Measurements from ENCODE around the gene CPPED1. TPM values are rescaled to one million over a fixed set of nuclear protein-coding genes. Genes with fewer than 3 reads are reported as not detected.
"Not testable (repeated sequence)": the region's sequence is repeated elsewhere in the genome, so short reads cannot be mapped to it uniquely, and the experiment has no call there.

The CPPED1 gene
- total RNA-seq, 4 donors from 2014 or later, result 13.3 to 32.6 (median 16.4) TPM

- no peak for TF ChIP-seq CTCF (IDR thresholded peaks at IDR 0.05)
- ATAC-seq (ENCODE audit: low FRiP score) (no peak), DNase-seq (ENCODE audit: low spot score) (no peak)
Measured at GRCh38 chr16:12833926-12834325, 30.2 kb upstream of the CPPED1 start.

- TF ChIP-seq CTCF (IDR thresholded peaks at IDR 0.05), result no peak
- ATAC-seq (ENCODE audit: low FRiP score) (no peak), DNase-seq (ENCODE audit: low spot score) (no peak)
Measured at GRCh38 chr16:12829096-12829888, 25.6 kb upstream of the CPPED1 start.

GRCh38 chr16:12828206-12828605 lies 24.5 kb upstream of the CPPED1 start:
- DNase-seq (ENCODE audit: low spot score), result no peak
- no peak for ATAC-seq (ENCODE audit: low FRiP score)
- TF ChIP-seq CTCF (IDR thresholded peaks at IDR 0.05), result no peak

- ATAC-seq (ENCODE audit: low FRiP score), result no peak
Measured at GRCh38 chr16:12826559-12826958, 22.9 kb upstream of the CPPED1 start.

GRCh38 chr16:12819126-12820117 lies 15.7 kb upstream of the CPPED1 start:
- ATAC-seq (ENCODE audit: low FRiP score), result no peak
- no peak for TF ChIP-seq CTCF (IDR thresholded peaks at IDR 0.05)
- DNase-seq (ENCODE audit: low spot score), result peak; percentile 49

More at GRCh38 chr16:12826559-12826958, 22.9 kb upstream of the CPPED1 start:
- DNase-seq (ENCODE audit: low spot score), result no peak
- no peak for TF ChIP-seq CTCF (IDR thresholded peaks at IDR 0.05)

GRCh38 chr16:12818326-12818725 lies 14.6 kb upstream of the CPPED1 start:
- no peak for DNase-seq (ENCODE audit: low spot score)

GRCh38 chr16:12816791-12817214 lies 13.1 kb upstream of the CPPED1 start:
- DNase-seq (ENCODE audit: low spot score); ATAC-seq (ENCODE audit: low FRiP score): not testable (repeated sequence)

More at GRCh38 chr16:12818326-12818725, 14.6 kb upstream of the CPPED1 start:
- no peak for ATAC-seq (ENCODE audit: low FRiP score)
- no peak for TF ChIP-seq CTCF (IDR thresholded peaks at IDR 0.05)
